ENCODE results near the gene ZBTB39.
"Not testable (repeated sequence)": the region's sequence is repeated elsewhere in the genome, so short reads cannot be mapped to it uniquely, and the experiment has no call there.

The ZBTB39 gene

DNA sequence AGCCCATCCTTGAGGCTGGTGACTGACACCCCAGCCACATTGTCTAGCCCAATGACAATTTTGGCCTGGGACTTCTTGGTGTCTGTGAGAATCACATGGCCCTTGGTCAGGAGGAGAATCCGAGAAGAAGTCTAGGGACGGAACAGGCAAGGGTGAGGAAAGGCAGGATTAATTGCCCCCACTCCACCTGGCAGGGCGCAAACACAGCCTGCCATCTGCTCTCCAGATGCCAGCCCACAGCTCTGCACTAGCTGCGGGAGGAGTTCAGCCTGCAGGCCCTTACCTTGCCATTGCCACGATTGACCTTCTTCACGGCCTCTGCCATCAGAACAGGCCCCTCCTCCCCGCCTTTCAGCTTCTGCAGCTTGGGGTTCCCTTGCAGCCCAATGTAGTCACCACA, 23.1 kb upstream of the ZBTB39 start:
- no peak for DNase-seq

DNA sequence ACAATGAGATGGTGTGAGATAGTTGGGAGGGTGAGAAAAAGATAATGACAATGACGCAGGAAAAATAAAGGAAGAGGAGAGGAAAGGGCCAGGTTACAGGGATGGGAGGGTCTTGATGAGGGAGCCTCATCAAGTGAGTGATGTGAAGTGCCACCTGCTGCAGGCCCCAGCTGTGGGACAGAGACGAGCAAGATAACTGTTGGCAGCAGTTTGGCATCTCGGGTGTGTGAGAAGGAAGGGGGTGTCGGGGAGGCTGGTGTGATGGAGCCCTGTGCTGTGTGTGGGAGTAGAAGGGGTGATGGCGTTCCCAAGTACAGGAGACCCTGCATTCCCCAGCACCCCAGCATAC, 21.4 kb upstream of the ZBTB39 start:
- DNase-seq, result peak in 1 of 2 donors; percentile 28

DNA sequence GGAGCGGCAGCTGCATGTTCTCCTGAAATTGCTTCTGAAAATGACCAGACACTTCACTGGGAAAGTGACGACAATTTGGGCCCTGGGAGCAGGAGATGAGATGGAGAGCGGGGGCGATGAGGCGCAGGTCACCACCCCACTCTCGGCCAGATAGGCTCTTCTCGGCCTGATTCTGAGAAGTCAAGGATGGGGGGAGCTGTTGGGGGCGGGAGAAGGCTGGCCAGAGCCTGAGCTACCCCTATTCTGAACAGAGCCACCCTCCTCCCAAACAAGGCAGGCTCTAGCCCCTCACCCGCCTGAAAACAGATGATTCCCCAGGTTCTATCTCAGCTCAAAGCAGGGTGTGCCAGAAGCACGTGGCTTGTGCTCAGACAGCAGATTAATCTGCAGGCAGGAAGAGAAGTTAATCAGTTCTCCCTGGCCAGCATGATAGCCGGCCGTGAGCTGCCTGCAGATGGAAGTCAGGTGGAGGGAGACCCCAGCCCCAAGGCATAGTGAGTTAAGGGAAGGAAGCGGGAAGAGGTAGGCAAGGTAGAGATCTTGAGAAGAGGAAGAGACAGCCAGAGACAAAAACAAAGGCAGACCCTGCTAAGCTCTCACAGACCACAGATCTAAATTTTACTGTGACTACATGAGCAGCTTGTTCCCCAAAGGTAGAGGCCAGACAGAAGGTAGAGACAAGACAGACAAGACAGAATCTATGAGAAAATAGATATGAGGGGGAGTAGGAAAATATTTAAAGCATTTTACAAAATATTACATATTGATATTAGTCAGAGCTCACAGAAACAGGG, 20.9 kb upstream of the ZBTB39 start:
- DNase-seq, result peak in 1 of 2 donors; percentile 22

DNA sequence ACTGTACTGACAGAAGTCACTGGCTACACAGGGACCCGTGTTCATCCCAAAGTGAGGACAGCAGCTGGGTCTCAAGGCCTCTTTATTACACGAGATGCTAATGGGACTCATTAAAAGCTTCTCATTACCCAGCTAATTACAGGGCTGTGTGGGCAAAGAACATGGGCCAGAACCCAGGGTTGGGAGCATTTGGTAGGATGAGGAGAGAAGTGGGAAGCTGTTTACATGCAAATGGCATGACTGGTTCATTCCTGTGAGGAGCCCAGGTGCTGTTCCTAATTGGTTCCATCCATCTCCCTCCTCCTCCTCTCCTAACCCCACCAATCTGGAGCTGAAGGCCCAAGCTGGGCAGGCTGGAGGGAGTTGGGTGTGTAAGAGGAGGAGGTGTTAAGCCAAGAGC, 18.9 kb upstream of the ZBTB39 start:
- DNase-seq, result no peak

DNA sequence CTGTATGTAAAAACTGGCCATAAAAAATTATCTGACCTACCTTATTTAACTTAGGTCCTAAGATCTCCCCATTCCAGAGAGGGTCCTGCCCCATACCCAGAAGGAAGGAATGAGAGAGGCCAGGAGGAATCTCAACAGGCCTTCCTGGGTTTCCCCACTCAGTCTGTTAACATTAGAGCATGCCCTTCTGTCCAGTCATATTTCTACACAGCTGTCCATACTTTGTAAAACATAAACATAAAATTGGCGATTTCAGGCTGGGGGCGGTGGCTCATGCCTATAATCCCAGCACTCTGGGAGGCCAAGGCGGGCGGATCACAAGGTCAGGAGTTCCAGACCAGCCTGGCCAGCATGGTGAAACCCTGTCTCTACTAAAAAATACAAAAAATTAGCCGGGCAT, 16.0 kb upstream of the ZBTB39 start:
- not testable (repeated sequence) for DNase-seq

DNA sequence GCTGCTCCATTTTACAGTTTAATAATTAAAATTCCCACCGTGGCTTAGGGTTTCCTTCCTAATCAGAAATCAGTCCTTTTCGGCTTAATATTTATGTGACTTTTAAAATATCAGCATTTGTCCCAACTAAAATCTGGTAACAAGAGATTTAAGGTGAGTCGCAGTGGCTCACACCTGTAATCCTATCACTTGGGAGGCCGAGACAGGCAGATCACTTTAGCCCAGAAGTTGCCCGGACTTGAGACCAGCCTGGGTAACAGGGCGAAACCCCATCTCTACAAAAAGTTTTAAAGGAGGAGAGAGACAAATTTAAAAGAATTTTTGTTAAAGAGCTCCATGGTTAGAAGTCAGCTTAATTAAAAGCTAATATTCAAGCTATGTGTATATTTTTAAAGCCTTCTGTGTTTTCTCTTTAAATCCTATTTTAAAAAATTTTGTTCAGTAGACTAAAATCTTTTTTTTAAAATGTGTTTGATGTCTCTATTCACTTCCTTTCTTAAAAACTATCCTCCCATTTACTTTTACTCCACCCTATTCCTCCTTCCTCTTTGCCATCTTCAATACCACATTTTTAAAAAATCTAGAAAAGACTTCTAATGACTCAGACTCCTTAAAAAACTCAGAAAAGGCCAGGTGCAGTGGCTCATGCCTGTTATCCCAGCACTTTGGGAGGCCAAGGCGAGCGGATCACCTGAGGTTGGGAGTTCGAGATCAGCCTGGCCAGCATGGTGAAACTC, 13.8 kb upstream of the ZBTB39 start:
- DNase-seq, result no peak

DNA sequence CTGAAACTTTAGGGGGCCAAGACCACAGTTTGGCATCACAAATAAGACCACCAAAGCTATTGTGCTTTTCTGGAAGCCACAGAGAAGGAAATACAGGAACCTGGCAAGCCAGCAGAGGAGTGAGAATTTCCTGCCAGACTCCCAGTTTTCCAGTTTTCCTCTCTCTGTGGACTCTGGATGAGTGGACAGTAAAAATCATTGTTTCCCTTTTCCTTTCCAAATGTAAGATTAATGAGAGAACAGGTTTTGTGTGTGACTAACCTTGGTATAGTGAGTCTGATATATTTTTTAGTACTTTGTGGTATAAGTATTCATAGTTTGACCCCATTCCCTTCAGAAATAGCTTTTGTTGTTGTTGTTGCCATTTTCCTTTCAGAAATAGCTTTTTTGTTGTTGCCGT, 12.6 kb upstream of the ZBTB39 start:
- DNase-seq, result no peak

DNA sequence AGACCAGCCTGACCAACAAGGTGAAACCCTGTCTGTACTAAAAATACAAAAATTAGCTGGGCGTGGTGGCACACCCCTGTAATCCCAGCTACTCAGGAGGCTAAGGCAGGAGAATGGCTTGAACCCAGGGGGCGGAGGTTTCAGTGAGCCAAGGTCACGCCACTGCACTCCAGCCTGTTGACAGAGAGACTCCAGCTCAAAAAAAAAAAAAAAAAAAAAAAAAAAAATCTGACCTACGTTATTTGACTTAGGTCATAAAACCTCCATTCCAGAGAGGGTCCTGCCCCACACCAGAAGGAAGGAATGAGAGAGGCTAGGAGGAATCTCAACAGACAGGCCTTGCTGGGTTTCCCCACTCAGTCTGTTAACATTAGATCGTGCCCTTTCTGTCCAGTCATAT, 12.0 kb upstream of the ZBTB39 start:
- DNase-seq, result not testable (repeated sequence)

DNA sequence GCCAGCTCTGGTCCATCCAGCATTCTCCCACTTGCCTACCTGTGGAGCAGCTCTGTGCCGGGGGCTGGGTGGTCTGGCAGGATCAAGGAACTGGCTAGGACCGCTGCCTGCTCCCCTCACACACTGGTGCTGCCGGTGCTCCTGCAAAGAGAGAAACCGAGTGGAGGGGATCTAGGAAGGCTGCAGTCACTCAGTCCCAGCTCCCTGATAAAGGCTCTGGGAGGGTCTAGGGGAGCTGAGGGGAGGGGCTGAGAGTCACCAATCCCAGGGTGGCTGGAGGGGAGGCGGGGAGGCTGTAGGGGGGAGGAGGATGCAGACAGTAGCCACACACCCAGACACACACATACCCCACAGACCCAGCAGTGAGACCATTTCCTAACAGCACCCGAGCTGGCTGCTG, 10.0 kb upstream of the ZBTB39 start, which contains the start of gene TAC3:
Gene TAC3 (minus strand): TSS at position 182 of the 400 bp plus-strand sequence. CDS start 732 bp downstream, outside the sequence.
- no peak for DNase-seq

DNA sequence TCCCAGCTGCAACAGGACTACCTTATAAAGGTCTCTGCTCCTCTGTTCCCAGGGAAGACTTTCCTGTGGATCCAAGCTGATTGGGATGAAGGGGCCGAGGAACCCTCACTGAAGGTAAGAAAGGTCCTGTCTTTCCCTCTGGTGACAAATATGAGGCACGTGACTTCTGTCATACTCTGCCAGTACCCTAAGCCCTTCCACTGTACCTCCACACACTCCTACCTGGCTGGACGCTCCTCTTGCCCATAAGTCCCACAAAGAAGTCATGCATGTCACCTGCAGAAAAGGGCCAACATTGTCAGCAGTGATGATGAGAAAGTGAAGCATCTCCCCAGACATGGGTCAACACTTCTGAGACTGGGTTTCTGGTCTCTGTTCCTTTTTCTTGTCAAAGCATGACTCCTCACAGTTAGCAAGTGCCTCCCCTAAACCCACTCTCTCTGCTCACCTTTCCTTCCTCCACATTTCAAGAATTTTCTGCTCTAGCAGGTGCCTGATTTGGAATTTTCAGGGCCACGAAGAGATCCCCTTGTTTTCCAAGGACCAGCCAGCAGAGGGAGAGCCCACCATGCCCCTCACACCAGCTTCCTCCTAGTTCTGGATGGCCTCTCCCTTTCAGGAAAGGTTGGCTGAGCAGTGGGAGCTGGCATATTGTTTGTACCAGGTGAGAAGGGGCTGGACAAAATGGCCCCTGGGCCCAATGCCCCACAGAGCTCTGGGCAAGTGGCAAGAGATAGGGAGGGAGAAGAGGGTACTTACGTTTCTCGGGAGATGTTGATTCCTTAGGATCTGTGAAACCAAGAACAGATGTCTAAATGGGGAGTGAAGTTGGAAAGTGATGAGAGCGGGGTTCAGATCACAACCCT, 6.5 kb upstream of the ZBTB39 start:
- no peak for DNase-seq

DNA sequence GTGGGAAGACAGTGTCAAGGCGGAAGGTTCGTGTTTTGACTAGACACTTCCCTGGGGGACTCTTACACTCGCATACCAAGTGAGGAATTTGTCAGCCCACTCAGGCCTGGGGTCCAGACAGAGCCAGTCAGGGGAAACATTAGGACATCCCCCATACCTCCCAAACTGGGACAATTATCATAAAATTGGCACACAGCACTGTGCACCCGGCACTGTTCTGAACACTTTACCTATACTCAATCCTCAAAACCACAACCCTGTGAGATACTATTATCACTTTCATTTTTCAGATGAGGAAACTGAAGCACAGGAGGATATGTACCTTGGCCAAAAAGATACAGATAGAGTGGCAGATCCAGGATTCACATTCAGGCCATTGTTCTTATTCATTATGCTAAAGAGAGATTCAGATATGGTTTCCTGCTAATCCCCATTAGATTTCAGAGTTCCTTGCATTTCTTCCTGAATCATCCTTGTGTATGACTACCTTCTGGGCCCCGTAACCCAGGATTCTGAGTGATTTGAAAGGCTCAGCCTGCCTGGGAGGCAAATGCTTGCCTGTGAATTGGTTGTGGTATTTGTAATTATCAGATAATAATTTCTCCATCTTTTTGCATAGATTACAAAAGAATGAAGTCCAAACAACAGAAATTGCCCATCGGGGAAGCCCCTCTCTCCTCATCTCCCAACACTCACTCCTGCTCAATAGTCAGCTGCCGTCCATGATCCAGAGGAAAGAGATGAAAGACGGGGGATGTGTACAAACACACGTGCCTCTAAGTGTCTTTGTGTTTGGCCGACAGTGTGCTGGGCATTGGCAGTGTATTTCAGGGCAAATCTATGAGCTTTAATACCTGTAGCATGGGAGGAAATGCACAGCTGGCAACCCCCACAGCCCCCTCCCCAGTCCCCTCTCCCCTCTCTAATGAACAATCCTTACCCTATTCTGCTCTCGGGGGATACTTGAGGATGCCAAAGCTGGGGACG, 5.4 kb upstream of the ZBTB39 start:
- DNase-seq, result peak in 1 of 2 donors; percentile 32

DNA sequence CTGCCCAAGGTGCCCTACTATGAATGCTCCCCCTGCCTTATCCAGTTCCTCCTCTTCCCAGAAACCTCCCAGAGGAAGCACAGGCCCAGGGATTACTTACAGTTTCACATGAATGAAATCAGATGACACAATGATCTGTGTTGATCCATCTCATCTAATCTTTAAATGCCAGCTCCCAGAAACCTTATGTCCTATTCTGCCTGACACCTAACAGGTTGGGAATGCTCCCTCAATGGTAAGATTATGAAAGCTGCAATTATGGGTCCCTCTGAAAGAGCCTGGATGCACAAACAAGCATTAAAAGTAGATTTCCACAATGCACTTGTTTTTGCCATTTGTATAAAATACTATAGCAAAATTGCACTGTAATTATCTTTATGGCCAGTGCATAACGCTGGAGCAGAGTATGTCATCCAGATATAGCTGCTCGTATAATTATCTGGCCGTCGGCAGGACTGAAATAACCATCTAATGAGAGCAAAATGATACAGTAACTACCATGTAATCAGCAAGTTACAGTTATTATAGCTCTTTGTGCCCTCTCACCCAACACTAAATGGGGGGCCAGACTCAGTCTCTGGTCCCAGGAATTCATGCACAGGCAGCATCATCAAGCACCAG, 4.4 kb upstream of the ZBTB39 start:
- DNase-seq, result no peak

DNA sequence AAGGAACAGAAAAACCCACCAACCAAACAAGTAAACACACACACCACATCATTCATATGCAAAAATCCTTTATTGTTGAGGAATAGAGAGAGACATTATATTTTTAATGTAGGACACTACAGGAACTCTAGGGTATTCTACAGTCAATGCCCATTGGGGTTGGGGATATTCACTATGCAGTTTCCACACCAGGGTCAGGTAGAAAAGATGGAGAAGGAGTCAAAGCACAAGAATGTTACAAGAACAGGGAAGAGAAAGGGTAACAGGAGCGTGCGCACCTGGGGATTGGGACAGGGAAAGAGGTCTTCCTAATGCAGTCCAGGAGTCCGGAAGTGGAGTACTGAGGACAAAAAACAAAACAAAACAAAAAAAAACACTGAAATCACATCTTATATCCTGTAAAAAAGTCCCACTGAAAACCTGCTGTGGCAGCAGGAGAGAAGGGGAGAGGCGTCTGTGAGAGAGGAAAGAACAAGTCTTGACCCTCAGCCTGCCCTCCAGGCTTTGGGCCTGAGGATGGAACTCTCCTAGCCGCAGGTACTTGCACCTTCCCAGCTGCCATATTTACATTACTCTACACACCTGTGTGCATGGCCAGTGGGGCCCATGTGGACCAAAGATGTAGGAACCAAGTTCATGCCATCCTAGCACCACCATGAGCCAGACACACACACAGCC, 3.7 kb upstream of the ZBTB39 start:
- no peak for DNase-seq

DNA sequence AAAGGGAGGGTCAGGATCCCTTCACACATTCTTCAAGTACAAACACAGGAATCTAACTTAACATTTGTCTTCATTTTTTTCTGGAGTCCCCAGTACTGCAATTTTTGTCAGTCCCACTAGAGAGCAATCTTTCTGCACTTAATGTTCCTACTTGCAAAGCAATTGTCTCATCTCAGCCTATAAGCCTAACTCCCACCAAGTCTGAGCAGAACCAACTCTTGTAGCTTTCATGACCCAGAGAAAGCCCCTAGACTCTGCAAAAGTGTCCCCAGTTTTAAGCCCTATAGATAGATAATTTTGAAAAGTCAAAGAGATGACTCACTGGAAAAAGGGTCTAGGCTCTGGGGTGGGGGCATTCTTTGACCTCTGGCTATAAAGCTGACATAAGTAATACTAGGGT, 1.8 kb upstream of the ZBTB39 start:
- no peak for DNase-seq

DNA sequence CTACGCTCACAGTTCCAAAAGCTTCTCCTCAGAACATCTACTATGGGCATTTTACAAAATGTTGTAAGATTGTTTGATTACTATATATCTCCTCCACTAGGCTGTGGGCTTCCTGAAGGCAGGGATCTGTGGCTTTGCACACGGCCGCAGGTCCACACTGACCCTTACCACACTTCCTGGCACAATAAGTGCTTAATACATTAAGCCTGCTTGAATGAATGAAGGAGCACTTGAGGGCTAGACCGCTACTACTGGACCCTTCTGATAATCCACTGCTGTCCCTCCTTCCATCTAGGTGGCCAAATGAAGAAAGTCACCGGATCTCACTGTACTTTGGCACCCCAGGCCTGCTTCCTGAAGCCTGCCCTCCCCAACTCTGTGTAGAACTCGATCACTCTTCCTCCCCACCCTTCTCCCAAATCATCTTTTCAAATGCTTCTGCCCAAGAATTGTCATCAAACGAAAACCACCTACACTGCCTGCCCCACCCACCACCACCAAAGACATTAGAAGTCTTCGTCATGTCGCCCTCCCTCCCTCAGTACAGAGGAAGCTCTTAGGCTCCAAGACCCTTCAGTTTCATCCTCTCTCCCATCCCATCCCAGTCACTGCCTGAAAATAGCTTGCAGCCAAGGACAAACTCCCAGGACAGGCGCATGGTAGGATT, 596 bp upstream of the ZBTB39 start:
- DNase-seq, result peak; percentile 39 to 44

DNA sequence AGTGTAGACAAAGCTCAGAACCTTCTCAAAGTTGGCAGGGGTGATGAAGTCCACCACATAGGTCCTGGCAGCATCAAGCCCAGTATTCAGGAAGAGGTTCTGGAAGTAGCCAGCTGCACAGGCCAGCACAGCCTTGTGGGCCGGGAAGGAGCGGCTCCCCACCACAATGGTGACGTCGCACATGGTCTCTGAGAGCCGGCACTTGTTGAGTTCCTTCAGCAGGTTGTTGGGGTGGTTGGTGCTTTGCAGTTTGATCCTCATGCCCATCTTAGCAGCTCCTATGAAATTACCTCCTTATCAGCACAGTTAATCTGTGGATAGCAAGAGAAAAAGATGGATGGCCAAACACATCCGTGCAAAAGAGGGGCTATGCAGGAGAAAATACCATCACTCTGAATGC, 1.7 kb downstream of the ZBTB39 start:
- DNase-seq, result no peak

DNA sequence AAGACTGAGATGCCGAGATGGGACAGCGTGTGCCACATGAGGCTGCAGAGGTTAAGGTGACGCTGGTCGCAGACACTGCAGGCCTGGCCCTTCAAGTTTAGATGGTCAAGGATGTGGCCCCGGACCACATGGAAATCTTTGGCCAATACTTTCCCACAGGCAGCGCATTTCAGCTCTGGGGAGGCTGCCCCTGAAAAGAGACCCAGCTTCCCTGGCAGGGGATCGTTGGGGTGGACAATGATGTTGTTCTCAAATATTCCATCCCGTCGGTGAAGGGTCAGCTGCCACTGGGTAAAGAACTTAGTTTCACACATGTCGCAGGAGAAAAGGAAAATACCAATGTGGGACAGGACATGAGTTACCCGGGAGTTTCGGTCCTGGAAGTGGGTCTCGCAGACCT, 3.0 kb downstream of the ZBTB39 start:
- DNase-seq, result no peak

DNA sequence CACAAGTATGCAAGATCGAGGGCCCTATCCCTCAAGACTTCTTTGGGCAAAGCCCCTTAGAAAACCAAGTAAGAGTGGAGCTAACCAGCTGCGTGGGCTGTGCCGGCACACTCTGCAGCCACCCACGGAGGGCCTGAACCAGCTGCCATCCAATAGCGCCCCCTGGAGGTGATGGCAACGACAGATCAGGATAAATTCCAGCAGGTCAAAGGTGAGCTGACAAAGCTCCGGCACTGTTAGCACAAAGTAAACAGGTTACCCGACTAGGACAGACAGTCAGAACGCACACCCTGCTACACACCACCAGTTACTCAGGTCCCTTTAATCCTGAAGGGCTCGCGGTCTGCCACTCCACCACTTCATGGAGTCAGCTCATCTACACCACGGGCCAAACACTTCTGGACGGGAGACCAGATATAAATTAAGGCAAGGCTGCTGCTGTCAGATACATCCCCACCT, 4.9 kb downstream of the ZBTB39 start:
- peak; percentile 81 to 83 for DNase-seq

DNA sequence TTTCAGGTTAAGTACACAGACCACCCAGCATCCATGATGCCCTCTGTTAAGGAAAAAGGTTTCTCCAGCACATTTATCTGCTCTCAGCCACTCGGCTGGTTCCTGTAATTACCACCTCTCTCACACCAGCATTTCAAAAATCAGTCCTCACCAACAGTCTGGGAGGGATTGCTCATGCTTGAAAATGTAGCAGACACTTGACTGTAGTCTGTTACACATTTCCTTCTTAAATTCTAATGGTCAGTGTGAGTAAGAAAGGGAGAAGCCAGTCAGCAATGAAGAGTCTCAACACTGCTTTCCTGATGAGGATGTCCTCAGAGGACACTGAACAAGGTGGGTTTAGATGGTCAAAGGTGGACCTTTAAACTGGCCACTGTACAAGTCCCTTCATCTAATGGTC, 6.0 kb downstream of the ZBTB39 start:
- DNase-seq, result no peak

DNA sequence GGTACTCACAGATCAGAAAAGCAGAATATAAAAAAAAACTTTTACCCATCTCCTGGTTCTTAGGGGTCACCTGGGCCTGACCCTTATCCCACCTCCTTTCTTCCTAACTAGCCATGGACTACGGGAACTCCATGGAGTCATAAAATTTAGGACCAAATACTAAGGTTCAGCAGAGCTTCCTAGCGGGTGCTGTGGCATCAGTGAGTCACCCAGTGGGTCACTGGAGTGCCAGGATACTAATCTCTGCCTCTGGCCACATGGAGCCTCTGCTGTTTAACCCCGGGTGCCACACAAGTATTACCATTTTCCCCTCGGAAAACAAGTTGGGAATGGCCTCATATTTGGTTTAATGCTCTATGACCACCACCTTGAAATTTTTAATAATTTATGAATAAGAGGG, 6.9 kb downstream of the ZBTB39 start:
- DNase-seq, result no peak

All from stimulated activated CD4-positive, alpha-beta T cell treated with anti-CD3 and anti-CD28 coated beads, Interleukin-2, amount 100 ng/mL, for 24 hours (primary cell).